Eye (tissue), 1 donor: Measurements from ENCODE around the gene UBE2V1.

ENCODE experiments used
- DNase-seq: peaks from one replicate; pipeline ENCODE4 v3.0.0-alpha.2; 2015

Gene UBE2V1

GRCh38 chr20:50042370-50043313 lies 70.3 kb downstream of the UBE2V1 start:
- DNase-seq = no peak

DNA sequence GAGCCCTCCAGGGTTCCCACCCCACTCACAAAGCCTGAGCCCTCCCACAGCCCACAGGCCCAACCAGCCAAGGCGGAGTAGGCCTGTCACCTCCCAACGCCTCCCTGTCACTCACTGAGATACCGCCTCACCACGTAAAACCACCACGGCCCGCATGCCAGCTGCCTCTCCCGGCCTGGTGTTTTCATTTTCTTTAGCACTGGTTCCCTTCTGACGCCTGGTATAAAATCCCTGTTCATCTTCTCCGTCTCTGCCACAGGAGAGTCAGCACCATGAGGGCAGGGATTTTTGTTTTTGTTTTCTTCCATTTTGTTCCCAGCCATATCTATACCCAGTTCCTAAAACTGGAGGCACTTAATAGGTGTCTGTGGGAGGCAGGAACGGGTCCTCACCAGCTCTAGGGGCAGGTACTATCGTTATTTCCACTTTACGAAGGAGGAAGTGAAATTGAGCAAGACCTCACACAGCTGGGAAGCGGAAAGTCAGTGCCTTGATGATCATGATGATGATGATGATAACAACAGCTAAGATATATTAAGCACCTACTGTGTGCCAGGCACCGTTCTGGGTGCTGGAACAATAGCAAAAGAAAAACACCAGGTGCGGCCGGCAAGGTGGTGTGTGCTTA lies 71.6 kb downstream of the UBE2V1 start:
- no peak for DNase-seq

DNA sequence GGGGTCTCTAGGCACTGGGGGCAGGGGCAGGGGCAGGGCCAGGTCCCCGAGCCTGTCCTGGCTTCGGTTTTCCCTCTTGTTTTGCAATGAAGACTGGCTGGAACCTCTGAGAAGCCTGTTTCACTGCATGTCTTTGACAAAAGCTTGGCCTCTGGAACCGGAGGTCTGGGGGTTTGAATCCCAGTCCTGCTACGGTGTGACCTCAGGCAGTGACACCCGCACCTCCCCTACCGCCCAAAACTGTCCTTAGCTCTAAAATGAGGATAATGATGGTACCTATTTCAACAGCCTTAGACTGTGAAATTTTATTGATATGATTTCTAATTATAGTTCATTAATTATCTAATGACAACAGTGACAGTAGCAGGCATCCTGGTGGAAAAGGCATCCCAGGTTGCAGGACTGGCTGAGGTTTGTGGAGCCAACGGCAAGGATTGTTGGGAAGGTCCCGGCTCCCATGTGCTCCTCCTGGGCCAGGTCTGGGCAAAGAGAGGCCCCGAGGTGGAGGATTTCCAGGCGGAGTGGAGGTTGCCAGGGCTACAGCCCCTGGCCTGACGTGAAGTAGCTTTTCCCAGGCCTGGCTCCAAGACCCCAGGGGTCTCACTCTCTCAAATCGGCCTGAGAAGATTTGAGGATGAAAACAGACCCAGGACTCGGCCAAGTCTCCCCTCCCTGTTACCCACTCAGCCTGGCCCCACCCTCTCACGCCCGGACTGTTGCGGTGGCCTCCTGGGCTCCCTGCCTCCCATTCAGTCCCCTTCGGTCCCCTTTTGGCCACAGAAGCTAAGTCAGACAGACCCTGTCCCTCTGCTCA lies 72.3 kb downstream of the UBE2V1 start:
- DNase-seq = no peak

- no peak for DNase-seq
Measured at GRCh38 chr20:50039706-50040431, 73.1 kb downstream of the UBE2V1 start.

- no peak for DNase-seq
Measured at GRCh38 chr20:50038574-50038991, 74.4 kb downstream of the UBE2V1 start.

DNA sequence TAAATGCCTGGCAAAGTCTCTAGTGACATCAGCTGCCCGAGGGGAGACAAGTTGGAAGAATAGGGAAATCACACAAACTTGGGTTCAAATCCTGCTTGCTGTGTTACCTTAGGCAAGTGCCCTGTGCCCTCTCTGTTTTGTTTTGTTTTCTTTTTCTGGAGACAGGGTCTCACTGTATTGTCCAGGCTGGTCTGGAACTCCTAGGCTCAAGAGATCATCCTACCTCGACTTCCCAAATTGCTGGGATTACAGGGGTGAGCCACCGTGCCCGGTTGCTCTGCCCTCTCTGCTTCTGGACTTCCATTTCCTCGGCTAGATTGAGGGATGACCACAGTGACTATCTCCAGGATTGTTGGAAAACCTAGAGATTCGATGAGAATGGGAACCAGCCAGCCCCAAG lies 74.8 kb downstream of the UBE2V1 start:
- no peak for DNase-seq

- no peak for DNase-seq
Measured at GRCh38 chr20:50037575-50037974, 75.4 kb downstream of the UBE2V1 start.

DNA sequence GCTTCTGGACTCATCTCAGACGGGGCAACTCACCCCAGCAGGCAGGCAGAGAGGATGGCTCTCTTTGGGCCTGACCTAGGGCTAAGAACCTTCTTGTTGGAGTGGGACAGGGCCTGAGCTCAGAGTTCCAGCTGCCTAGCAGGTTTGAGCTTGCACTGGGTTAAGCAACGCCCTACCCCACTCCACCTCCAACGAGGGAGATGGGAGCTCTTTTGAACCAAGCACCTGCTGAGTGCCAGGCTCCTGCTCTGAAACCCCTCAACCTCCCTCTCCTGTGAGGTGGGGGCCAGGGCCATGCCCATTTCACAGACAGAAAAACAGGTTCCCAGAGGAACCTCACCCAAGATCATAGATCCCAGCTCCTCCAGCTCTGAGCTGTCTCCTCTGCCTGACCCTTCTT lies 75.8 kb downstream of the UBE2V1 start:
- DNase-seq = no peak

GRCh38 chr20:50036703-50037102 lies 76.2 kb downstream of the UBE2V1 start:
- DNase-seq = no peak

GRCh38 chr20:50034567-50035180 lies 78.3 kb downstream of the UBE2V1 start:
- DNase-seq = no peak

- no peak for DNase-seq
Measured at GRCh38 chr20:50032955-50033666, 79.8 kb downstream of the UBE2V1 start.
